Aorta (tissue), 5 donors: ENCODE data around the gene ZHX3. TPM values are rescaled to one million over a fixed set of nuclear protein-coding genes. Genes with fewer than 3 reads are reported as not detected.
A peak's percentile ranks its signal among the peaks of the same experiment; 100 is the strongest.

Experiments
- ATAC-seq: fragments of 200-7000 bp; cut with Tn5 transposase; one replicate; pipeline ENCODE4 v1.9.1; 2022; ENCODE audit warnings: moderate library complexity; ENCODE audit not compliant: low FRiP score
- DNase-seq, 2 donors: peaks; one replicate each; pipeline ENCODE4 v3.0.0-alpha.2; 2020
- H3K27ac ChIP-seq, 2 donors: one replicate each; pipeline ENCODE4 v1.5.1; 2013; ENCODE audit warnings: low read length in 2 of 2, mild to moderate bottlenecking in 2 of 2, moderate library complexity in 2 of 2, control low read depth in 1 of 2, inconsistent platforms in 1 of 2, low read depth in 1 of 2
- H3K27me3 ChIP-seq, 2 donors: one replicate each; pipeline ENCODE4 v1.6.1; 2013; ENCODE audit warnings: control low read depth in 1 of 2, low read length in 1 of 2, mild to moderate bottlenecking in 1 of 2, moderate library complexity in 1 of 2; ENCODE audit not compliant: insufficient read depth in 2 of 2, control insufficient read depth in 1 of 2
- H3K36me3 ChIP-seq, 2 donors: one replicate each; pipeline ENCODE4 v1.6.1; 2013; ENCODE audit warnings: control low read depth in 1 of 2, low read length in 1 of 2, mild to moderate bottlenecking in 1 of 2; ENCODE audit not compliant: insufficient read depth in 2 of 2, control insufficient read depth in 1 of 2
- H3K4me1 ChIP-seq, 2 donors: one replicate each; pipeline ENCODE4 v1.6.1; 2013; ENCODE audit warnings: low read length in 2 of 2, control low read depth in 1 of 2, mild to moderate bottlenecking in 1 of 2, moderate library complexity in 1 of 2; ENCODE audit not compliant: insufficient read depth in 2 of 2, control insufficient read depth in 1 of 2
- H3K4me3 ChIP-seq, 2 donors: one replicate each; pipeline ENCODE4 v1.5.1; 2013; ENCODE audit warnings: low read length in 2 of 2, control low read depth in 1 of 2, mild to moderate bottlenecking in 1 of 2
- H3K9me3 ChIP-seq: one replicate; pipeline ENCODE4 v1.6.1; 2013; ENCODE audit warnings: mild to moderate bottlenecking, low read length; ENCODE audit not compliant: control insufficient read depth
- WGBS, 2 donors: extraction: QIAGEN DNeasy Blood & Tissue Kit; methylation state at CpG; one replicate each; pipeline ENCODE4 v1.1.7; 2013; 5-methylcytosine and 5-hydroxymethylcytosine counted together
- intact Hi-C, 2 donors: fragments of 100-400 bp; cut with DNase I; formaldehyde crosslinking; loops; one replicate each; pipeline versions ENCODE4 v1.14.2 to v1.15.0; 2022
- polyA plus RNA-seq, 2 donors: library from polyadenylated mRNA; stranded (reverse); fragments of 200-250 nt; gene quantifications; one replicate each; pipeline ENCODE4 v1.2.3, GENCODE V29; 2013
- total RNA-seq, 2 donors: library from RNA; stranded (reverse); fragmentation: NEBNext Ultra II Directional; extraction: Animal tissue kit (Norgen Biotek cat#: 25700); gene quantifications; one replicate each; pipeline ENCODE4 v1.2.1, GENCODE V29; 2021
- donor health status: healthy with polysubstance abuse.
- donor health status: Bipolar disorder and iron deficiency.
- donor health status: DM: no; HTN: no; CAD: no.
- donor health status: DM: no; HTN: no; CAD: no.
- donor health status: DM: yes; HTN: yes; CAD: no.

The ZHX3 gene
- total and polyA plus RNA-seq, 4 donors = 11.0 to 98.6 (median 38.8) TPM

DNA sequence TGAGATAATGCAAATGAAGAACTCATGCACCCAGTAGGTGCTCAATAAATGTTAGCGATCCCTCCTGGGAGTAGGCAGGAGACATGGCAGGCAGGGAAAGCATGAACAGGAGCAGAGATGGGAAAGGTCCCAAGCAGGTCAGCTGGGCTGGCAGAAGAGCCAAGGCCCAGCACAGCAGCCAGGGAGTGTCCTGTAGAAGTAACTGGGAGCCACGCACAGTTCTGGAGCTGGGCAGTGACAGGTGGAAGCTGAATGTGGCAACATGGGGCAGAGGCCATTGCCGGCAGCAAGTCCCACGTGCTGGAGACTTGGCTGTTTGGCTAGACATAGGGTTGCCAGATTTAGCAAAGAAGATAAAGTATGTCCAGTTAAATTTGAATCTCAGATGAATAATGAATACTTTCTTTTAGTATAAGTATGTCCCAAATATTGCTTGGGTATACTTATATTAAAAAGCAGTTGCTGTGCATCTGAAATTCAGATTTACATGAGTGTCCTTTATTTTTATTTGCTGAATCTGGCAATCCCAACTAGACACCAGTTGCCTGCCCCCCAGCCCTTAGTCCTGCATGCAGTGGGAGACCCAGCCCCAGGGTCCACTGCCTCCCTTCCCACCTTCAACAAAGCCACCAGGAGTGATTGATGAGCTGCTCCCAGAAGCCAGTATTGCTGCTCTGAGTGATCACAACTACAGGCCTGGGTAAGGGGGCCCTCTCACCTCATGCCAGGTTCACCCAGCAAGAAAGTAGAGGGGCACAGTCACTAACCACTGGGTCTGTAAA lies 19.4 kb upstream of the ZHX3 start:
- 85 to 92% methylated on average over 4 of the region's 4 CpGs for WGBS, 2 donors
- H3K27me3 ChIP-seq = no peaks in the 10 kb centered on the region
- no peak overlapping the region for H3K4me3 ChIP-seq
- no peak for ATAC-seq
- intact Hi-C loops = no loop called here
- H3K4me1 ChIP-seq = no peaks in the 10 kb centered on the region
- H3K9me3 ChIP-seq = no peaks in the 10 kb centered on the region
- H3K36me3 ChIP-seq = no peaks in the 10 kb centered on the region
- no peak overlapping the region for H3K27ac ChIP-seq
- no peak for DNase-seq

GRCh38 chr20:41335591-41335990 lies 18.1 kb upstream of the ZHX3 start:
- 92% methylated on average over 1 of the region's 1 CpG for WGBS, 2 donors
- Histone ChIP-seq H3K4me3 (no peak overlapping the region), H3K4me1 (no peaks in the 10 kb centered on the region), H3K9me3 (no peaks in the 10 kb centered on the region), H3K27ac (no peak overlapping the region), H3K27me3 (no peaks in the 10 kb centered on the region), H3K36me3 (no peaks in the 10 kb centered on the region)
- intact Hi-C loops = no loop called here
- ATAC-seq (no peak), DNase-seq (no peak)

- no peaks in the 10 kb centered on the region for H3K27me3 ChIP-seq
- 90 to 93% methylated on average over 15 of the region's 15 CpGs for WGBS, 2 donors
- no peak overlapping the region for H3K4me3 ChIP-seq
- H3K36me3 ChIP-seq = no peaks in the 10 kb centered on the region
- H3K9me3 ChIP-seq = no peaks in the 10 kb centered on the region
- H3K27ac ChIP-seq = no peak overlapping the region
- intact Hi-C loops = no loop called here
- ATAC-seq (no peak), DNase-seq (no peak)
- H3K4me1 ChIP-seq = no peaks in the 10 kb centered on the region
Measured at GRCh38 chr20:41334443-41335421, 17.2 kb upstream of the ZHX3 start.

- Histone ChIP-seq H3K9me3 (no peaks in the 10 kb centered on the region), H3K27ac (no peak overlapping the region), H3K4me3 (no peak overlapping the region), H3K36me3 (no peaks in the 10 kb centered on the region), H3K27me3 (no peaks in the 10 kb centered on the region), H3K4me1 (no peaks in the 10 kb centered on the region)
- ATAC-seq (no peak), DNase-seq (no peak)
- intact Hi-C loops = no loop called here
- 90 to 93% methylated on average over 2 of the region's 2 CpGs for WGBS, 2 donors
Measured at GRCh38 chr20:41334036-41334435, 16.5 kb upstream of the ZHX3 start.

DNA sequence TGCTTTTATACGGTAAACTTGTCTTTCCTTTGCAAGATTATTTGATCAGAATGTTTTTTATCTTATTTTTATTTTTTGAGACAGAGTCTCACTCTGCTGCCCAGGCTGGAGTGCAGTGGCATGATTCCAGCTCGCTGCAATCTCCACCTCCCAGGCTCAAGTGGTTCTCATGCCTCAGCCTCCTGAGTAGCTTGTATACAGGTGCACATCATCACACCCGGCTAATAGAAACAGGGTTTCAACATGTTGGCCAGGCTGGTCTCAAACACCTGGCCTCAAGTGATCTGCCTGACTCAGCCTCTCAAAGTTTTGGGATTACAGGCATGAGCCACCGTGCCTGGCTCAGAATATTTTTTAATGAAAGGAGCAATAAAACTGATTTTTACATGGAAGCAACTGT lies 14.2 kb upstream of the ZHX3 start:
- Histone ChIP-seq H3K27me3 (no peaks in the 10 kb centered on the region), H3K27ac (no peak overlapping the region), H3K4me3 (no peak overlapping the region), H3K9me3 (no peaks in the 10 kb centered on the region), H3K4me1 (no peaks in the 10 kb centered on the region), H3K36me3 (no peaks in the 10 kb centered on the region)
- no peak for ATAC-seq
- intact Hi-C loops = no loop called here
- WGBS, 2 donors = 90 to 91% methylated on average over 4 of the region's 4 CpGs
- no peak for DNase-seq

DNA sequence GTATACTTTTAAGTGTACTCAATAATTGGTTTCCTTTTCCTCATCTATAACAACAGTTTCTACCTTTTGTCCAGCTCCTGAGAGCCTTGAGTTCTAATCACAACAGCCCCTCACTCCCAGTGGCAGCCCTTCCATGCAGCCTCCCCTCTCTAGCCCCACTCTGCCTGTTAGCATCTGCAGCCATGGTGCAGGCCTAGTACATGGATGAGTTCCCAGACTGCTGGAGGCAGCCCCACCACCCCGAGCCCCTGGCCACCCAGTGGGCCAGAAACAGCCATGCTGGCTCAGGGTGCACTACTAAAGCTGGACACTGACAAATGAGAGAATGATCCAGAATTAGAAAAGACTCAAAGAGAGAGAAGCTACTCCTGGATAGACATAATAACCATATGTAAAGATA lies 13.4 kb upstream of the ZHX3 start:
- Histone ChIP-seq H3K9me3 (no peaks in the 10 kb centered on the region), H3K4me1 (no peaks in the 10 kb centered on the region), H3K4me3 (no peak overlapping the region), H3K27me3 (no peaks in the 10 kb centered on the region), H3K36me3 (no peaks in the 10 kb centered on the region), H3K27ac (no peak overlapping the region)
- intact Hi-C loops = no loop called here
- no peak for DNase-seq
- ATAC-seq = no peak
- WGBS, 2 donors = 67 to 70% methylated on average over 1 of the region's 1 CpG

DNA sequence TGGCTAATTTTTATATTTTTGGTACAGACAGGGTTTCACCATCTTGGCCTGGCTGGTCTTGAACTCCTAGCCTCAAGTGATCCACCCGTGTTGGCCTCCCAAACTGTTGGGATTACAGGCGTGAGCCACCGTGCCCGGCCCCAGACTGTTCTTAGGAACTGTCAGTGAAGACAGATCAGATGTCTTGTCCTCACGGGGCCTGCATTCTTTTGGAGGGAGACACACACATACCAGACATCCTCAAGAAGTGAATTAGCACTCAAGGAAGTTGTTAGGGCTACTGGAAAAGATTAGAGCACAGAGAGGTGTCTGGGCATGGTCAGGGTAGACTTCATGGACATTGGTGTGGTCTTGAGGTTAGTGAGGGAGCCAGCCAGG lies 12.8 kb upstream of the ZHX3 start:
- H3K9me3 ChIP-seq = no peaks in the 10 kb centered on the region
- WGBS, 2 donors = 81 to 92% methylated on average over 5 of the region's 5 CpGs
- DNase-seq = no peak
- H3K36me3 ChIP-seq = no peaks in the 10 kb centered on the region
- H3K4me3 ChIP-seq = no peak overlapping the region
- peak overlapping the region in 1 of 2 donors; percentile 93 for H3K27ac ChIP-seq
- no peaks in the 10 kb centered on the region for H3K4me1 ChIP-seq
- no peaks in the 10 kb centered on the region for H3K27me3 ChIP-seq
- intact Hi-C loops = no loop called here
- ATAC-seq = no peak

GRCh38 chr20:41329435-41330342 lies 12.2 kb upstream of the ZHX3 start:
- Histone ChIP-seq H3K27me3 (no peaks in the 10 kb centered on the region), H3K4me1 (no peaks in the 10 kb centered on the region), H3K9me3 (no peaks in the 10 kb centered on the region), H3K27ac (peak overlapping the region; percentile 94 to 95), H3K36me3 (no peaks in the 10 kb centered on the region), H3K4me3 (no peak overlapping the region)
- intact Hi-C loops = no loop called here
- WGBS, 2 donors = 16% methylated on average over 14 of the region's 14 CpGs
- DNase-seq (peak; percentile 93 to 95), ATAC-seq (peak; percentile 97)
